Left kidney (tissue), 2 donors: ENCODE results near the gene ADAR. TPM values are rescaled to one million over a fixed set of nuclear protein-coding genes. Genes with fewer than 3 reads are reported as not detected.

Experiments used
- DNase-seq: peaks from one replicate; pipeline ENCODE4 v3.0.0-alpha.2; 2013
- polyA plus RNA-seq: library from polyadenylated mRNA; unstranded; fragments of 120-200 nt; gene quantifications from one replicate; pipeline ENCODE4 v1.2.1, GENCODE V29; 2013; ENCODE audit not compliant: insufficient read length

Gene ADAR
- polyA plus RNA-seq, 1 donor = 163 TPM

GRCh38 chr1:154557939-154558719 is 49.9 kb downstream of the ADAR start, which contains the start of gene UBE2Q1:
Gene UBE2Q1 (minus strand): TSS chr1:154558662. CDS start chr1:154558553, 109 bp downstream.
- DNase-seq = no peak

GRCh38 chr1:154557248-154557938 is 50.6 kb downstream of the ADAR start:
- no peak for DNase-seq

- DNase-seq = no peak
Measured at GRCh38 chr1:154556422-154556821, 51.6 kb downstream of the ADAR start.

DNA sequence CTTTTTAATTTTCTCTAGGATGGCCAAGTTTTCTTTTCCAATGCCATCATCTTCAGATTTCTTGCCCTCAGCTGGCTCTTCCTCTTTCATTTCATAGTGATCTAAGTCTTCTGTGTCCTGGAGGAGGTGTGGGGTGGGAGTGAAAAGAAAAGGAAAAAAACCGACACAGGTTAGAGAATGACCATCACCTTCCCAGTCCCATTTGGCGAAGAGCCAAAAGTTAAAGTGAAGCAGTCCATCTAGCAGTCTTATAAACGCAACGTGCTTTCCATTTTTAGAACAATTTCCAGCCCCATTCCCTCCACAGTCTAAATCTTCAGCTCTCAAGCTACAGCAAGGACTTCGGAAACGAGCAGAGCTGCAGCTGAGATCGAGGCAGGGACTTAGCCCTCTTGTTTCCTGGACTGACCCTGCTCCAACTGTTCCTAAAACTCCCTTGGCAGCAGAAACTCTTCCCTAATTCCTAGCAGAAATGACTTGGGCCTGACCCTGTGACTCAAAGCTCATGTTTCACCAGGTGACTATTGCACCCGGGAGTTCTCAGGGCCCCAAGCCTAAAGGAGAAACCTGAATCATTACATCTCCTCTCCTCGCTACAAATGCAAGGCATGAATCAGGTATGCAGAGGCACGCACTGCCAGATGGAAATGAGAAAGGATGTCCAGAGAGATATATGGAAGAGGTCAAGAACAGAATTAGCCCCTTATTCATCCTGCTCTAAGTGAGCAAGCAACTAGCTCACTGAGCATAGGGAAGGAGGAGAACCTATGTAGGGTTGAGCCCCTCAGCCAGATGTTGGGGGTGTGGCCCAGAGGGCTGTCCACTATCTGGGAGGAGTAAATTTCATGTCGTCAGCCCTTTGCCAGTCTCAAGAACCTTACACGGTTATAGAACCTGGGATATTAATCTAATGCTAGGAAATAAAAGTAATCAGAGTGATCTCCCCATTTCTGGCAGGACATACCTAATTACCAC is 54.6 kb downstream of the ADAR start:
- DNase-seq = no peak

DNA sequence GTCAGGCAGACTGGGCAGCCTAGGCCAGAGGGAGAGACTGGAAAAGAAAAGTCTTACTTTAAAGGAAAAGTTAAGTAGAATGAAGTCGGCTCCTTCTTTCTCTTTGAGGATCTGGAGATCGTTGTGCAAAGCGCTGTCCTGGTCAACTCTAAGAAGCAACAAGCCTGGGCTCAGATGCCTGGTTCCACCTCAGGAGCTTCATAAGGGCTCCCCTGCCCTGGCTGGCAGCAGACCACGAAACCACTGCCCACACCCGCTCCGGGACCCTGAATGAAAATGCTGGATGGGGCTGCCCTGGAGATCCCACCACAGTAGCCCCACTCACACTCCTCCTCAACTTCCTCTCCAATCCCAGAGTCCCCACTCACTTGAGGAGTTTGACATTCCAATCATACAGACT is 56.0 kb downstream of the ADAR start:
- DNase-seq = no peak

- DNase-seq = no peak
Measured at GRCh38 chr1:154551474-154551873, 56.5 kb downstream of the ADAR start.

DNA sequence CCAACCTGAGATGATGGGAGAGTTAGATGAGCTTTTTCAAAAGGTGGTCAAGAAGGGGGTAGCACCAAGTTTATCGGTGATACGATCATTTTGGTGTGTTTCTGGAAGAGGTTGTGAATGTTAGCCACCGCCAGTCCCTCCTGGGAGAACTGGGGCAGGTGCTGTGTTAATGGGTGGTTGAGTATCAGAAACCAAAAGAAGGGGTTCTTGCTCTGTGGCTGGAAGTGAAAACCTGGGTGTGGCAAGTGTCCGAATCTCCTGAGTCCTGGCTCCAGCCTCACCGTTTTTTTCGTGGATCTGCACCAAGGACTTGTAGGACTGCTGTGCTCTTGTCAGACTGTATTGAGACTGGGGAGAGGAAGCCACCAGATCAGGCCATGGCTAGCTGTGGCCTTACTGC is 57.3 kb downstream of the ADAR start:
- DNase-seq = no peak

- no peak for DNase-seq
Measured at GRCh38 chr1:154550070-154550469, 57.9 kb downstream of the ADAR start.

- no peak for DNase-seq
Measured at GRCh38 chr1:154549202-154549770, 58.7 kb downstream of the ADAR start.

GRCh38 chr1:154548028-154548427 is 60.0 kb downstream of the ADAR start:
- no peak for DNase-seq

DNA sequence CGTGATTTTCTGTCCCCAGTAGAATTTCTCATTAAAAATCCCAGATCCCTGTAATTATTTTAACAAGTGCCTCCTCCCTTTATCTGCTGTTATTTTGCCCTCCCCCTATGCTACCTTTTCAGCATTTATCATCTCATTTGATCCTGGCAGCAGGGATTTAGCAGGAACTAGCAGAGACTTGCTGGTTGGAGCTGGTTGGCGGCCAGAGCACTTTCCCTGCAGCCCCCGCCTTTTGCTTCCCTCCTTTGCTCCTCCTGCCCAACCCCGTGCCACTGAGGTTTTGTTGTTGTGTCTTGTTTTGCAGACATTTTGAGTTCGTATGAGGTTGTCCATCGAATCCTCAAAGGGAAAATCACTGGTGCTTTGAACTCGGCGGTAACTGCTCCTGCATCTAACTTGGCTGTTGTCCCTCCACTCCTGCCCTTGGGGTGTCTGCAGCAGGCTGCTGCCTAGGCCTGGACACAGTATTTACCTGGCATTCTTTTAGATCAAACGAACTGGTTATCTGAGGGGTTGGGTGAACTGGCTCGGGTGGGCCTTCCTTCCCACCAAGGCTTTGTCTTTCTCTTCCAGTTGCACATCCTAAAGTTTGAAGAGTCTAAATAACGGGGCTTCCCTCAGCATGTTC is 60.8 kb downstream of the ADAR start:
- no peak for DNase-seq

DNA sequence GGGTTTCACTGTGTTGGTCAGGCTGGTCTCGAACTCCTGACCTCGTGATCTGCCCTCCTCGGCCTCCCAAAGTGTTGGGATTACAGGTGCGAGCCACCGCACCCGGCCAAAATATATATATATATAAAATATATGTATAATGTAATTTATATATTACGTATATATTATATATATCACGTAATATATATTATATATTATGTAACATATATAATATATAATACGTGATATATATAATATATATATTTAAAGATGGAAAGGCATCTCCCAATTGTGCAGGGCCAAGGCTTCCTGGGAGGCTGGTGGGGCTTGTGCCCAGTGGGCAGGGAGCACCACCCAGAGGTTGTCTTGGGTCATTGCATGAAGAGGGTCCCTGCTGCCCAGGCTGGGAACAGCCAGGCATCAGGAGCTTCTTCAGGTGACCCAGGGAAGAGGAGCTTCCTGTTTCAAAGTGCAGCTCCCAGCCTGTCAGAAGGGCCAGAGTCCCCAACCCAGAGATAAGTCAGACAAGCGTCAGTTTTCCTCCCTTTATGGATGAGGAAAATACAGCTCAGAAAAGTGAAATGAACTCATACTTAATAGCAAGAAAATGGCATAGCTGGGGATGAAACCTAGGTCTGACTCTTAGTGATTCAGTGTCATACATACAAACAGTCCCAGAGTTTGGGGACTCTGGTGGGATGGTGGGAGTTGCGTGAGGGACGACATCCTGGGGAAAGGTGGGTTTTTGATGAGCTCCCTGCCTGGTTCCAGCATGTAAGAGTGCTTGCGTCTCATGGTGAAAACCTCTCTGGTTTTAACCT is 61.5 kb downstream of the ADAR start:
- peak; percentile 15 for DNase-seq

DNA sequence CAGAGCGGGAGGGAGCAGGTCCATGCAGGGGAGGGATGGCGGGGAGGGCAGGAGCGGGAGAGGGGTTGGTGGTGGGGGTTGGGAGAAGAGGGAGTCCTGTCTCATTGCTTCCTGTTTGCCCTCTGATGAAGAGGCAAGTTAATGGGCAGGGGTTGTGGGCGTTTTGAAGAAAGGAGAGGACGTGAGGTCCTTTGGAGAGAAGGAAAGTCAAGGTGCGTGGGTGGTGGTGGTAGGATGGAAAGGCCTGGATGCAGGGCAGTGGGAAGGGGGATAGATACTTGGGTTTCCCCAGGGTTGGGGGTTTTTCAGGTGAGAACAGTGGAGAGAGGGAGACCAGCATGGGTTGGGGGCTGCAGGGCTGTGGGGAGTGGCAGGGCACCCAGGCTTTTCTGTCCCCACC is 66.8 kb downstream of the ADAR start:
- DNase-seq = no peak

GRCh38 chr1:154539486-154540483 is 68.2 kb downstream of the ADAR start:
- no peak for DNase-seq

GRCh38 chr1:154536570-154536969 is 71.4 kb downstream of the ADAR start:
- no peak for DNase-seq

DNA sequence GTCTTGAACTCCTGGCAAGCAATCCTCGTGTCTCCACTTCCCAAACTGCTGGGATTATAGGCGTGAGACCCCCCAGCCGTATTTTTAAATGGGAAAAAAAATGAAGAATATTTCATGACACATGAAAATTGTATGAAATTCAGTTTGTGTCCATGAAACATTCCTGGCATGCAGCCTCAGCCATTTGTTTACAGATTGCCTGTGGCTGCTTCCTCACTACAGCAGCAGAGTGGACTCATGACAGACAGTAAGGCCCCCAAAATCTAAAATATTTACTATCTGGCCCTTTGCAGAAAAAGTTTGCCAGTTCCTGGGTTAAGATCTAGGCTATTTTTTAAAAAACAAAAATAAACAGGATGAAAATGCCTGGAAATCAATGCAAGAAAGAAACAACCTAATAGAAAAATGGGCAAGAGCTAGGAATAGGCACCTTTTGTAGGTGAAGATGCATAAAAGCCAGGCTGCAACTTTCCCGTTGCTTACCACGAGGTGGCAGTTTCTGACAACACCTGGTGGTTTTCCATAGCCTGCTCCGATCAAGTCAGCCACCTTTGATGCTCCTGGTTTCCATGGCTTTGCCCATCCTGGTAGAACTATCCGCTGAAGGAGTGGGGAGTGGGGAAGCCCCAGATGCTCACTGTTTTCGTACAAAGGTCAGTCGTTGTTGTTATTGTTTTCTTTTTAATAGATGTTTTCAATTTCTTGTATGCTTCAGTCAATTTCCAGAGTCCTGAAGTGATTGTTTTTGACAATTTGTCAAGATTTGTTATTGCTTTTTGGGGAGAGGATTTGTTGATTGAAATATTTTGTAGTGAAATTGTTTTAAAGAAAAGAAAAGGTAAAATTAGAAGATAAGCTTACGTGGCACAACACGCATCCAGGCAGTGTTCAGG is 73.8 kb downstream of the ADAR start:
- DNase-seq = peak; percentile 20
